SK-N-SH (cell line): ENCODE measurements around the gene NRARP. TPM values are rescaled to one million over a fixed set of nuclear protein-coding genes. Genes with fewer than 3 reads are reported as not detected.

Experiments used
- CTCF ChIA-PET: fragments of 300-600, 350-600 bp; formaldehyde crosslinking; extraction: SDS; loops from one replicate; lab custom pipeline; 2021; lab: Yijun Ruan, JAX
- POLR2A ChIA-PET: fragments of 350-600 bp; sonication (Branson Sonifier 250); formaldehyde crosslinking; extraction: SDS; loops from one replicate; lab custom pipeline; 2020; ENCODE audit warnings: antibody characterized with exemption, inconsistent platforms; lab: Yijun Ruan, JAX
- DNase-seq: peaks from one replicate; pipeline ENCODE4 v3.0.0; 2012
- H2AFZ ChIP-seq: fragments of 200-600 bp; sonication (generic); 2 replicates; pipeline ENCODE4 v1.8.1; 2016; ENCODE audit warnings: antibody characterized with exemption, mild to moderate bottlenecking, low read depth
- H3F3A ChIP-seq: fragments of 200-600 bp; sonication (generic); replicated peaks from 2 replicates; pipeline ENCODE3; 2016; ENCODE audit warnings: antibody characterized with exemption, mild to moderate bottlenecking; ENCODE audit not compliant: insufficient read depth
- H3K27ac ChIP-seq, 2 experiments: fragments of 200-500 bp in 1 of 2; fragments of 200-600 bp in 1 of 2; sonication (Bioruptor generic) in 1 of 2; sonication (generic), shearing (Covaris generic) in 1 of 2; 2 replicates each; pipeline versions ENCODE4 v1.5.1 to v1.6.1; 2014 to 2016; ENCODE audit warnings: low read depth in 2 of 2, inconsistent platforms in 1 of 2, low read length in 1 of 2, mild to moderate bottlenecking in 1 of 2, mixed read lengths in 1 of 2
- H3K27me3 ChIP-seq: fragments of 200-600 bp; sonication (generic), shearing (Covaris generic); 2 replicates; pipeline ENCODE4 v1.6.1; 2016; ENCODE audit warnings: mixed run types; ENCODE audit not compliant: insufficient read depth
- H3K36me3 ChIP-seq, 2 experiments: fragments of 200-500 bp in 1 of 2; fragments of 200-600 bp in 1 of 2; sonication (Bioruptor generic) in 1 of 2; sonication (generic) in 1 of 2; replicated peaks in 1 of 2; 2 replicates each; pipeline versions ENCODE3 to v1.5.1; 2014 to 2016; ENCODE audit warnings: low read length in 1 of 2, mild to moderate bottlenecking in 1 of 2; ENCODE audit not compliant: insufficient read depth in 2 of 2, control insufficient read depth in 1 of 2
- H3K4me1 ChIP-seq, 2 experiments: fragments of 200-500 bp in 1 of 2; fragments of 200-600 bp in 1 of 2; sonication (Bioruptor generic) in 1 of 2; sonication (generic), shearing (Covaris generic) in 1 of 2; 2 replicates each; pipeline versions ENCODE4 v1.5.1 to v1.6.1; 2014 to 2016; ENCODE audit warnings: low read depth in 1 of 2, low read length in 1 of 2, mixed run types in 1 of 2; ENCODE audit not compliant: insufficient read depth in 2 of 2, control insufficient read depth in 1 of 2
- H3K4me2 ChIP-seq: fragments of 200-600 bp; sonication (generic), shearing (Covaris generic); 2 replicates; pipeline ENCODE4 v1.6.1; 2017; ENCODE audit warnings: mixed run types
- H3K4me3 ChIP-seq, 2 experiments: fragments of 200-500 bp in 1 of 2; fragments of 200-600 bp in 1 of 2; sonication (Bioruptor generic) in 1 of 2; sonication (generic), shearing (Covaris generic) in 1 of 2; 2 replicates each; pipeline versions ENCODE4 v1.5.1 to v1.8.1; 2014 to 2016; ENCODE audit warnings: low read depth in 2 of 2, inconsistent platforms in 1 of 2, low read length in 1 of 2, mild to moderate bottlenecking in 1 of 2, mixed read lengths in 1 of 2, moderate library complexity in 1 of 2
- H3K79me2 ChIP-seq: fragments of 200-600 bp; sonication (generic); 2 replicates; pipeline ENCODE4 v1.8.1; 2017; ENCODE audit warnings: mild to moderate bottlenecking; ENCODE audit not compliant: insufficient read depth
- H3K9ac ChIP-seq: fragments of 200-600 bp; sonication (generic); 2 replicates; pipeline ENCODE4 v1.6.1; 2017; ENCODE audit warnings: mixed run types
- H3K9me2 ChIP-seq: fragments of 200-600 bp; sonication (generic); 2 replicates; pipeline ENCODE4 v1.6.1; 2017; ENCODE audit warnings: mixed run types
- H3K9me3 ChIP-seq: fragments of 200-600 bp; sonication (generic); 2 replicates; pipeline ENCODE4 v1.6.1; 2017; ENCODE audit warnings: mixed run types, mild to moderate bottlenecking, moderate library complexity
- H4K20me1 ChIP-seq: fragments of 200-600 bp; sonication (generic); 2 replicates; pipeline ENCODE4 v1.6.1; 2017; ENCODE audit warnings: mild to moderate bottlenecking, mixed run types; ENCODE audit not compliant: insufficient read depth
- CHD2 ChIP-seq: fragments of 150-350 bp; IDR thresholded peaks from 2 replicates; pipeline ENCODE4 v1.6.1; 2018; ENCODE audit warnings: low read length; ENCODE audit not compliant: partially characterized antibody
- ELF1 ChIP-seq: IDR thresholded peaks from 2 replicates; pipeline ENCODE4 v1.4.0; 2012
- EZH2phosphoT487 ChIP-seq: fragments of 200-600 bp; sonication (generic); IDR thresholded peaks from 2 replicates; pipeline ENCODE4 v1.6.1; 2017; ENCODE audit warnings: low read depth, mixed run types, mild to moderate bottlenecking, antibody characterized with exemption, moderate library complexity, borderline replicate concordance
- FOXM1 ChIP-seq: IDR thresholded peaks from 2 replicates; pipeline ENCODE4 v1.4.0; 2012; ENCODE audit warnings: low read depth, mild to moderate bottlenecking
- JUND ChIP-seq: IDR thresholded peaks from 2 replicates; pipeline ENCODE4 v1.4.0; 2012
- MAX ChIP-seq: IDR thresholded peaks from 2 replicates; pipeline ENCODE4 v1.4.0; 2012; ENCODE audit warnings: low read depth
- MXI1 ChIP-seq: IDR thresholded peaks from 2 replicates; pipeline ENCODE4 v1.6.1; 2012; ENCODE audit warnings: mild to moderate bottlenecking, low read depth, low read length, improper control_type of control experiment
- POLR2AphosphoS5 ChIP-seq: IDR thresholded peaks from 2 replicates; pipeline ENCODE4 v1.6.1; 2012; ENCODE audit warnings: low read depth, low read length
- RAD21 ChIP-seq: IDR thresholded peaks from 2 replicates; pipeline ENCODE4 v1.6.1; 2012; ENCODE audit warnings: mild to moderate bottlenecking, low read length
- SIN3A ChIP-seq: IDR thresholded peaks from 2 replicates; pipeline ENCODE4 v1.6.1; 2012; ENCODE audit warnings: low read depth, mild to moderate bottlenecking, low read length, moderate library complexity, borderline replicate concordance
- SMC3 ChIP-seq: IDR thresholded peaks from 2 replicates; pipeline ENCODE4 v1.6.1; 2012; ENCODE audit warnings: low read depth, low read length, improper control_type of control experiment
- TAF1 ChIP-seq: IDR thresholded peaks from 2 replicates; pipeline ENCODE4 v1.6.1; 2012; ENCODE audit warnings: low read depth, mild to moderate bottlenecking, low read length, moderate library complexity, borderline replicate concordance
- TCF12 ChIP-seq: IDR thresholded peaks from 2 replicates; pipeline ENCODE4 v1.4.0; 2012
- TEAD4 ChIP-seq: IDR thresholded peaks from 2 replicates; pipeline ENCODE4 v1.4.0; 2012; ENCODE audit warnings: mild to moderate bottlenecking, borderline replicate concordance; ENCODE audit not compliant: insufficient read depth
- USF1 ChIP-seq: IDR thresholded peaks from 2 replicates; pipeline ENCODE4 v1.4.0; 2012; ENCODE audit warnings: low read depth, borderline replicate concordance
- WGBS: methylation state at CpG from one replicate; pipeline ENCODE4 v1.1.6; 2017; ENCODE audit warnings: low lambda C conversion rate; 5-methylcytosine and 5-hydroxymethylcytosine counted together
- polyA plus RNA-seq, 3 experiments: library from polyadenylated mRNA; depleted of rRNA; stranded (reverse); fragments of >200 nt; gene quantifications; 2 replicates each; pipeline ENCODE4 v1.2.3, GENCODE V29; 2012

Gene NRARP
- polyA plus RNA-seq, 1 of the 3 experiments (the other 2 are of a cell fraction), result 3.9 TPM

- Histone ChIP-seq H3K4me1 (no peaks in the 10 kb centered on the region; a peak in 1 of 4 replicates), H3K4me2 (no peak overlapping the region), H3K4me3 (no peak overlapping the region), H3K9ac (no peak overlapping the region), H3K9me2 (no peaks in the 10 kb centered on the region), H3F3A (no peaks in the 10 kb centered on the region), H3K27me3 (no peaks in the 10 kb centered on the region), H3K79me2 (no peaks in the 10 kb centered on the region), H3K36me3 (no peaks in the 10 kb centered on the region), H4K20me1 (no peaks in the 10 kb centered on the region), H3K27ac (no peak overlapping the region), H2AFZ (no peak overlapping the region), H3K9me3 (no peaks in the 10 kb centered on the region)
- POLR2A ChIA-PET, result interaction anchor here (0.6 kb wide), 1 partner anchor 136 kb away, joined by 3 read pairs; no protein-coding TSS in a partner anchor
- DNase-seq, result peak; percentile 30
- TF ChIP-seq JUND (no peak), TAF1 (no peak), ELF1 (no peak), MXI1 (no peak), FOXM1 (no peak), SIN3A (no peak)
- 84% methylated on average over 5 of the region's 9 CpGs for WGBS
- CTCF ChIA-PET, result interaction anchor here (1.3 to 2.2 kb wide), 3 partner anchors 10 to 77 kb away, joined by 3 to 9 read pairs (median 5); partner anchors contain the start of gene NRARP
Measured at GRCh38 chr9:137313326-137313936, 11.4 kb upstream of the NRARP start.

- H3K79me2 ChIP-seq, result no peaks in the 10 kb centered on the region
- no peak overlapping the region for H3K4me3 ChIP-seq
- no peak overlapping the region for H3K9ac ChIP-seq
- no peak overlapping the region for H3K27ac ChIP-seq
- H3K4me1 ChIP-seq, result peaks cover 0 to 3% of the 10 kb centered on the region in 2 experiments; a peak in 1 of 4 replicates
- H3K9me2 ChIP-seq, result no peaks in the 10 kb centered on the region
- ChIA-PET POLR2A (interaction anchor here (0.6 kb wide), 1 partner anchor 136 kb away, joined by 3 read pairs; no protein-coding TSS in a partner anchor), CTCF (interaction anchor here (1.3 to 2.2 kb wide), 3 partner anchors 9 to 76 kb away, joined by 3 to 9 read pairs (median 5); partner anchors contain the start of gene NRARP)
- H3K9me3 ChIP-seq, result no peaks in the 10 kb centered on the region
- no peak for TF ChIP-seq TEAD4
- TF ChIP-seq CHD2, result no peak
- no peak for TF ChIP-seq POLR2AphosphoS5
- no peak for TF ChIP-seq TCF12
- no peak for TF ChIP-seq EZH2phosphoT487
- TF ChIP-seq USF1, result no peak
- TF ChIP-seq MAX, result no peak
- TF ChIP-seq SMC3, result no peak
- no peak for TF ChIP-seq RAD21
- no peak for TF ChIP-seq SIN3A
- 89% methylated on average over 4 of the region's 6 CpGs for WGBS
- DNase-seq, result peak; percentile 24
- H4K20me1 ChIP-seq, result no peaks in the 10 kb centered on the region
- no peak overlapping the region for H2AFZ ChIP-seq
- H3F3A ChIP-seq, result no peaks in the 10 kb centered on the region
- no peak overlapping the region for H3K4me2 ChIP-seq
- no peaks in the 10 kb centered on the region for H3K36me3 ChIP-seq
- H3K27me3 ChIP-seq, result no peaks in the 10 kb centered on the region
Measured at GRCh38 chr9:137312852-137313325, 10.8 kb upstream of the NRARP start.
